ENCODE measurements around the gene TAF5L.
"Not testable (repeated sequence)": the region's sequence is repeated elsewhere in the genome, so short reads cannot be mapped to it uniquely, and the experiment has no call there.

The TAF5L gene

DNA sequence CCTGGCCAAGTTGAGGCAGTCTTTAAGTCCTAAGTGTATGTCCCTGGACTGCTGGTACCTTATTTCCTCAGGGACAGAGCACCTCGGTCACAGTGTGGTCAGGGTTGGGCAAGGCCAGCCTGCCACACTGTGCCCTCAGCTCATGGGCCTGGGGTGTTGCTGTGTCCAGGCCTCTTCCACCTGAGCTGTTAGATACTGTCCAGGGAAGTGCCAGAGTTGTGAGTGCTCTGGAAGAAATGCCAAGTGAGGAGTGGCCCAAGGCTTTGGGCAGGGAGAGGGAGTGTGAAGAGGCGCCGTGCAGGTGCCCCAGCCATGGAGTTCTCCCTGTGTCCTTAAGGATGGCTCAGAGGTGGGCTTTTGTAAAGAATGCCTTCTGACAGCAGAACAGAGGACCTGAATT lies 15.4 kb upstream of the TAF5L start:
- no peak for DNase-seq

DNA sequence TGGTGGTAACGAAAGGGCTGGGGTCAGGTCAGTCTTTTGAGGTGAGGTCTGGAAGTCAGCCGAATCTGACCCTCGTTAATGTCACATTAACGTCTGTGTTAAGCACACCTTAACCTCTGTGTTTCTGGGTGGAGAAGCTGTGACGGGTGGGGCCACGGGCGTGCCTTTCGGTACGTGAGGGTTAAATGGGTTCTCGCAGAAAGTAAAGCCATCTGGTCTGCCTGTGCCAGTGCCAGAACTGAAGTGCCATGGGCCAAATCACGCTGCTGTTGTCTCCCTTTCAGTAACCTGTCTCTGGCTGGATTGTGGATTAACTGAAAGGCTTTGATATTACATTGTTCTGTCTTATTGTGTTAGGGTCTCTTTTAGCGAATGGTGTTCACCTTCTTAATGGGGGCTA lies 14.5 kb upstream of the TAF5L start:
- no peak for DNase-seq

DNA sequence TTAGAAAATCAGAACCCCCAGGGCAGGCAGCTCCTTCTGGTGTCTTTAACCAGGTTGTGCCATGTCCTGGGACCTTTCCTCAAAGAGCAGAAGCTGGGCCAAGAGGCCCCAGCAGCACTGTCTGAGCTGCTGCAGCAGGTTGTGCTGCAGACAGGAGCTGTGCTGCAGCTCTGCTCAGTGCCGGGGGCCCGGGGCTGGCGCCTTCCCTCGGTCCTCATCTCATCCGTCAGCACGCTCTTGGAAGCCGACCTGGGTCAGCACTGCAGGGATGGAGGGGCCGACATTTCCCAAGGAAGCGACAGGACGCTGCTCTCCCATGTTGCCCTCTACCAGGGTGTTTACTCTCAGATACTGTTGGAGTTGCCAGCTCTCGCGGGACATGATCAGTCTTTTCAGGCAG lies 11.8 kb upstream of the TAF5L start:
- no peak for DNase-seq

DNA sequence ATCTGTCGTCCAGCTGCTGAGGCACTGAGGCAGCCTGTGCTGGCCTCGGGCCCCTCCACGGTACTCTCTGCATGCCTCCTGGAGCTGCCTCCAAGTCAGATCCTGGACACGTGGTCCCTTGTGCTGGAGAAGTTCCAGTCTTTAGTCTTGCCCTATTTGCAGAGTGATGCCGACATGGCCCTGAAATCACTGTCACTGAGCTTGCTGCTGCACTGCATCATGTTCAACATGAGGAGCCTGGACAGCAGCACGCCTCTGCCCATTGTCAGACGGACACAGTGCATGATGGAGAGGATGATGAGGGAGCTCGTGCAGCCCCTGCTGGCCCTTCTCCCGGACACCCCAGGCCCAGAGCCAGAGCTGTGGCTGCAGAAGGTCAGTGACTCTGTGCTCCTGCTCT lies 10.1 kb upstream of the TAF5L start:
- DNase-seq: no peak

DNA sequence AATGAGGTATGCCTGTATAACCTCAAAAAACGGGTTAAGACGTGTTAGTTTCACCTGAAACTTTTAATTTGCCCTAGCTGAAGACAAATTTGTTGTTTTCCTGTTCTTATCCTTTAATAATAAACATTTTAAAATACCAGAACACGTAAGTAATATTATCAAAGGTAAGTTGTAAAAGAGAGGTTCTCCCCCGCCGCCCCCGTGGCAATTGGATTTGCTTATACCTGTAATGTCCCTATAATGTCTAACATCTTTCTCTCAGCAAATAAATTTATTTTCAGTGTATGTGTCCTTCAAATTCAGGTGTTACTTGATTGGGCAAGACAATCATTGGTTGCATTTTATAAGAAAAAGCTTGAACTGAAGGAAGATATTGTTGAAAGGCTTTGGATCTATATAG lies 6.0 kb upstream of the TAF5L start:
- DNase-seq: no peak

DNA sequence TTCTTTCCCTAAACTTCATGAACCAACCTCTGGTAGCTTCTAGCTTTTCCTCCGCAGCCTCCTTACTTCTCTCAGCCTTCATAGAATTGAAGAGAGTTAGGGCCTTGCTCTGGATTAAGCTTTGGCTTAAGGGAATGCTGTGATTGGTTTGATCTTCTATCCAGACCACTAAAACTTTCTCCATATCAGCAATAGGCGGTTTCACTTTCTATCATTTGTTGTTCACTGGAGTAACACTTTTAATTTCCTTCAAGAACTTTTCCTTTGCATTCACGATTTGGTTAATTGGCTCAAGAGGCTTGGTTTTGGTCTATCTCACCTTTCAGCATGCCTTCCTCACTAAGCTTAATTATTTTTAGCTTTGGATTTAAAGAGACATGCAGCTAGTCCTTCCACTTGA lies 5.2 kb upstream of the TAF5L start:
- DNase-seq: no peak

DNA sequence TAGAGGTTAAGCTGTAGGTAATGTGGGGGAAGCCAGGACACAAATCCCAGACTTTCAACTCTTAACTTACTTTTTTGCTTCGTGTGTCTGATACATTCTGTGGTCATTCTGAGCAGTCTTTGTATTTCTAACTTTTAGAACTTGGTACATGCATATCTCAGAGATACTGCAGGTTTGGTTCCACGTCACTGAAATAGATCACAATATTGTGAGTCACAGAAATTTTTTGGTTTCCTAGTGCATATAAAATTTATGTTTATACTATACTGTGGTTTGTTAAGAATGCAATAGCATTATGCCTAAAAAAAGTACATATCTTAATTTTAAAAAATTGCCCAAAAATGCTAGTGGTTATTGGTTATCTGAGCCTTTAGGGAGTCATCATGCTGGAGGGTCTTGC lies 3.3 kb upstream of the TAF5L start:
- no peak for DNase-seq

DNA sequence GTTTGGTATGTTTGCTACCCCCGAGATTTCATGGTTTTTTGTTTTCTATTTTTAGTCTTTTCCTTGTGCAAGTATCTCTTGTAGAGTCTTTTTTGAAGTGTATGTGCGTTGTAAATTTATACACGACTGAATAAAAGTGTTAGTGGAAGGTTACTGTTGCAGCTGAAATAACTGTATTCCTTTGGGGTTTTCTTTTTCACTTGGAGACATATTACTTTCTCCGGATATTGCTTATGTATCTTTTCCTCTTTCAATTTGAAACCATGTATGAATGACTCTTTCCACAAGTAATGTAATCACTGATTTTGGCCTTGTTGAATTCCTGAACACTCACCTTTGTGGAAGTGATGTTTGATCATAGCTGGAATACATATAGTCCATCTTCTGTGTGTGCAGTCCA lies 1.1 kb upstream of the TAF5L start:
- DNase-seq: no peak

DNA sequence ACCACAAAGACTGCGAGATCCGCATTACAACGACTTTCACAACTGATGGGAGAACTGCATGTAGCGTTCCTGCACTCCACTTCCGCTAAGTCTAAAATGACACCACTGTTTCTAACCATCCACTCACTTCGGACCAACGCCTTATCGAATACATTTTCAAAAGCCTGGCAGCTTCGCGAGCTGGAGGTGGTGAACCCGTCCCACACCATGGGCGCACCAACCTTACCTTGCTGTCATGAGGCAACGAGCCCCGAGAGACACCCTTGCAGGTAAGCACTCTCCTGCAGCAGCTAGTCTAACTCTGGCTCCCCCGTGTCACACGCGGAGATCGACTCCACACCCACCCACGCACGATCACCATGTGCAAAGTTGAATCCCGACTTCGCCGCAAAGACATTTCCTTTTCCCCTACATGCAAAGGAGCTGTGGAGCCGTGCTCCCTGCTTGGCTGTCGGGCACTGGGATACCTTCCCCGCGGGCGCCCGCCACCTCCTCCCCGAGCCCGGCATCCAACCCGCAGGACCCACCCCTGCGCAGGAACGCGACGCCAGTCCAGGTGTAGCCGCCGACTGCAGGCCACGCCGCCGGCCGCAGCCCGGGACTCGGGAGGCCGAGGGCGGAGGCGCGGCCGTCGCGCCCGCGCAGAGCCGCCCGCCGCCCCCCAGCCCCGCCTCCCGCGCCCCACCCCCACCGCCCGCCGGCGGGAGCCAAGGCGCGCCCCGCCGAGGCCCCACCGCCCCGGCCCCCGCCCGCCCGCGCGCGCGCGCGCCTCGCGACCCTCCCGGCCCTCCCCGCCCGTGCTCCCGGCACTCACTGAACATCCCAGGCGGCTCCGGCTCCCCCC lies 629 bp downstream of the TAF5L start:
- no peak for DNase-seq

DNA sequence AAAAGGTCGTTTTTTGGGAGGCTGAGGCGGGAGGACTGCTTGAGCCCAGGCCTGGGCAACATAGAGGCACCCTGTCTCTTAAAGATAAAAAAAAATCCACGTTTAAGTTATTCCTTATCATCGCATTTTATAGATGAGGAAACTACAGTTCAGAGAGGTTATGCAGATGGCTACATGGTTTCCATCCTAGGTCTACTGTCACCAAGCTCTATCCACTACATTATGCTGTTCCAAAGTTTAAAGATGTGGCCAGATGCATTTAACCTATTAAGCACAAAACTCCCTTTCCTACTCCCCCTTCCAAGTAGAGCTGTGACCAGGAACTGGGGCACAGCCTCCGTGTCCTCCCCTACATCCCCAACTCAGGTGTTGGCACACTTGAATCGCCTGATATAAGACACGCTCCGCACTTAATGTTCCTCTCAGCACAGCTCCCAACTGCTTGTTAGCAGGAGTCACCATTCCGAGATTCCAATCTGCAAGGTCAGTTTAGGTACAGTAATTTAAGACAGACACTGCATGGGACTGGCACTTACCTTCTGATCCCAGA lies 1.3 kb downstream of the TAF5L start:
- DNase-seq: no peak

DNA sequence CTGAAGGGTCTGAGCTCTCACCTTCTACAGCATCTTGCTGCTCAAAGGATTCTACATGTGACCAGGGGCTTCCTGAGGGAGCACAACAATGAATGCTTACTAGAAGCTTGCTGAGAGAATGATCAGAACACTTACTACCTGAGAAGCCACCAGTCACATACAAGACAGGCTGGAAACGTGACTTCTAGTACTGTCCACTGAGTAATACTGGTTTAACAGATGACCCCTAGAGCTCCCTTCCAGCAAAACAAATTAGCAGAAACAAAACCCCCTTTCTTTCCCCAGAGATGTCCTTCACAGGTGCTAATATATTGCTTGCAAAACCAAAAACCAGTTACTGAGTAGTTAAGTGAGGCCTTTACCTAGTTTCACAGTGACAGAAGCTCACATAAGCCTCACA lies 2.1 kb downstream of the TAF5L start:
- no peak for DNase-seq

DNA sequence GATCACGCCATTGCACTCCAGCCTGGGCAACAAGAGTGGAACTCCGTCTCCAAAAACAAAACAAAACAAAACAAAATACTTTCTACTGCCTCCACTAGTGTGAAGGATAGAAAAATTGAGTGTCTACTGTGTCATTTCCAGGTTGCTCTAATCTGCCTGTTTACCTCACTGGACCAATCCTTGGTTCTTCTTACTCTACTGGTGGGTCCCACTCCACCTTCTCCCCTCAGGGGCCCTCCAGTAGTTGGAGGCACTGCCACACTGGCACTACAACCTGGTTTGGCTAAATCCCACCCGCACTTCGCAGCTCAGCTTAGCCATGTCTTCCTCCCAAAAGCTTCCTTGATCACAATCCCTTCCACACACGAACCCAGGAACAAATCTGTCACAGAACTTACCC lies 2.7 kb downstream of the TAF5L start:
- no peak for DNase-seq

DNA sequence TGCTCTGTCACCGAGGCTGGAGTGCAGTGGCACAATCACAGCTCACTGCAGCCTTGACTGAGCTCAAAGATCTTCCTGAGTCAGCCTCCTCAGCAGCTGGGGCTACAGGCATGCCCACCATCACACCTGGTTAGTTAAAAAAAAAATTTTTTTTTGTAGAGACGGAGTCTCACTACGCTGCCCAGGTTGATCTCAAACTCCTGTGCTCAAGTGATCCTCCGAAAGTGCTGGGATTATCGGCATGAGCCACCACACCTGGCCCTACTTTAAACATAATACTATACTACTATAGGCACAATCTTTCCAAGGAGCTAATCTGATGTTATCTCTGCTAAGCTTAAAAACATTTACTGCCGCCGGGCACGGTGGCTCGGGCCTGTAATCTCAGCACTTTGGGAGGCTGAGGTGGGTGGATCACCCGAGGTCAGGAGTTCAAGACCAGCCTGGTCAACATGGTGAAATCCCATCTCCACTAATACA lies 3.2 kb downstream of the TAF5L start:
- DNase-seq: not testable (repeated sequence)

DNA sequence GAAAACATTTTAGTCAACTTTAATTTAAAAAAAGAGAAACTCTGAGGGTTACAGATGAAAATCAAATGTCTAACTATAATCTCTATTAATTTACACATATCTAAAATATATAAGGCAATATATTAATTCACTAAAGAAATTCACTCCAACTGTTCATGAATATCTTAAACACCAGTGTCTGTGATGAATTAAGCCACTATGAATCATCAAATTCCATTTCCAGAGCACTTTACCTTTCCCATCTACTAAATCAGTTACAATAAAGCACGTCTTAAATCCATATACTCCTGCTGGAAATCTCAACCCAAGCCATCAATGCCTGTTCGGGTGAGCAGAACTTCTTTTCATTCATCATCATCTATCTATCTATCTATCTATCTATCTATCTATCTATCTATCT lies 4.3 kb downstream of the TAF5L start:
- no peak for DNase-seq

DNA sequence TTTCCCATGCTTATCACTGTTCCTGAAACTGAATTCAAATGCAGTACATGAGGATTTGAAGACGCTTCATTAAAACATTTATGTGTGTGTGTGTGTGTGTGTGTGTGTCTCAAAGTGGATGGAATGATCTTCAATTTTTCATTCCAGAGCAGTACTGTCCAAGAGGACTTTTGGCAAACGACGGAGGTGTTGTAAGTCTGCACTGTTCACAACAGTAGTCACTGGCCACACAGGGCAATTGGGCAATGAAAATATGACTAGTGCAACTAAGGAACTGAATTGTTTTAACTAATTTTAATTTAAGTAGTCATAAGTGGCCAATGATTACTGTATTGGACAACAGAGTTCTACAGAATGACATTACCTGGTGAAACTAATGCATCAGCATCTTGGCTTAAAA lies 5.0 kb downstream of the TAF5L start:
- DNase-seq: no peak

DNA sequence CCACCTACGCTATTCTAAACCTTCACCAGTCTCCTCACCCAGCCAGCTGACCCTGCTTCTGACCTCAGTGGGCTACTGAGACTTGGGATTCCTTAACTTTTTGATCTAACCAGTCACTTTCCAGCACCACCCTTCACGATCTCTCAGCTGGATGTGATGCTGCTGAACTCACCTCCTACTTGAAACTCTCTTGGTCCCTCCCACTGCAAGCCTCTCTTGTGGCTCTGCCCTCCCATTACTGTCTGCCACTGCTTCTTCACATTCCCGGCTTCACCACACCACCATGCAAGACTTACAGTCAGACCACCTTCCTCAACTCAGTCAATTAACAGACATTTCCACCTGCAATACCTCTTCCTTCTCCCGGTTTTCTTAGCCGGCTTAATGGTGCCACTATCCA lies 6.3 kb downstream of the TAF5L start:
- DNase-seq: no peak

DNA sequence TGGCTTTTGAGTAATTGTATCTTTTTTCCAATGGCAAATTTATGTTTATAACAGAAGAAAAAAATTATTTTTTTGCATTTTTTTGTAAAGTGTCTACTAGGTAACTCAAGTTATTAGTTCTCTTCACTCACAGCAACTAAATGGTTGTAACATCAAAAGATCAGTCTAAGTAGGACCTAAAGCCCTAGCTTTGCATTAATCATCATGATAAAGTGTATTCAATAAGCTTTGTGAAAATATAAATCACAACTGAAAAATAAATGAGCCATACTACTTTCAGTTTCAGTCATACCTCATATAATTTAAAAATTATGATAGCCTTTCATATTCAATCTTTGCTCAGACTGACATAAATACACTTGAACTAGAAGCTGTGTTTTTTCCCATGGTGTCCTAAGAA lies 6.9 kb downstream of the TAF5L start:
- no peak for DNase-seq

DNA sequence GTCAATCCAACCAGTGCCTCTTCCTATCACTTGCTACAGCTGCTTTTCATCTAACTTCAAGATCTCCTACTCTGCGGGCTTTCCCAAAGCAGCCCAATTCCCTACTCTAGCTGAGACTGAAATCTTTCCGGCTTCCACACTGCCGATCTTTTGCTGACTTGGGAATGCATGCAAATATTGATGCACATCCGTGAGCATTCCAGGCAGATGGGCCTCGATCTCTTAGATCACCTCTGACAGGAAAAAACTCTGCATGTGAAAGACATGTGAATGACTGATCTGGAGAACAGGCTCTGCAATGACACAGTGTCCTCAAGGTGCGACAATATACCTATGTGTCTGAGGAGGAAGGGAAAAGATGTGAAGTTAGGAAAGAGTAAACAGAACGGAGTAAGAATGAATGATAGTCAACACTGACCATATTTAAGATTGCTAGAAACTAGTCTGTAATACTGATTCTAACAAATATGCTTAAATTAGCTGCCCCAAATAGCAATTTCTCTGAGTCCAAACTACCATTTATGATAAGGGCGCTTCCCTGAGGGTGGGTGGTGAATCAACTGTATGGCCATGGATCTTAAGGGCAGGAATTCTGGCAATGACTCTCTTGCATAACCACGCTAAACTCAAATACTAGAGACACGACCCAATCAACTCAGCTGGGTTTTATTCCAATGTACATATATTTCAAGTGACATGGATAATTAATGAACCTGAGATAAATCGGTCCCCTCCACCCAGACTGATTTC lies 8.4 kb downstream of the TAF5L start:
- no peak for DNase-seq

DNA sequence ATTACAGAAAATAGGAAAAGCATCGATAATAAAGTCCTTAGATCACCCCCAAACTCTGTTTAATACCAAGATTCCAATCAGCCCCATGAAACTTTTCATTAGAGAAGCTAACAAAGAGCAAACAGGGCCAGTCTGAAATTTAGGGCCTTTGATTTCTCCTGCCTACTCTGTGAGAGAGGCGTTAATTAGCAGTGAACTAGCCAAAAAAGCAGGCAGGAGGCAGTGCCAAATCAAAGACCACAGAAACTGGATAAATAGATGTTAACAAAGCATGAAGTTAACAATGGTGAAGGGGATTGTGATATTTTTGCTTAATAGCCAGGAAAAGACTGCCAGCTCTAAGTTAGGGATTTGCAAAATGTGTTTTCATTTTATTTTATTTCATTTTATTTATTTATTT lies 11.2 kb downstream of the TAF5L start:
- no peak for DNase-seq

DNA sequence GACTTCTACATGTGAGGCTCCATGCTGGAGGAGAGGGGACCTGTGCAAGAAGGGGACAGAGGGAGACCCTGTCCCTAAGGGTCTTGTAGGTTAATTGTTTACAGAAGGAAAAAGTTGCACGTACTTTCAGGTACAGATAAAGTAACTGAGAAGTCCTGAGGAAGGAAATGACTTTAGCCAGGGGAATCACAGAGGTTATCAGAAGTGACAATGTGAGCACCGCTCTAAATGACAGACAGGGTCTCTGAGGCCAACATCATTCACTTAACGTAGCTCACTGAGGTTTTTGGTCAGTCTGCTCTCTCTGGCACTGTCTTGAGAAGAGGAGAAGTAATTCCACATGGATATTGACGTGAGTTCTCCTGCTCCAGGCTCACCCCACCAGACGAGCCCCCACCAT lies 12.0 kb downstream of the TAF5L start:
- no peak for DNase-seq

DNA sequence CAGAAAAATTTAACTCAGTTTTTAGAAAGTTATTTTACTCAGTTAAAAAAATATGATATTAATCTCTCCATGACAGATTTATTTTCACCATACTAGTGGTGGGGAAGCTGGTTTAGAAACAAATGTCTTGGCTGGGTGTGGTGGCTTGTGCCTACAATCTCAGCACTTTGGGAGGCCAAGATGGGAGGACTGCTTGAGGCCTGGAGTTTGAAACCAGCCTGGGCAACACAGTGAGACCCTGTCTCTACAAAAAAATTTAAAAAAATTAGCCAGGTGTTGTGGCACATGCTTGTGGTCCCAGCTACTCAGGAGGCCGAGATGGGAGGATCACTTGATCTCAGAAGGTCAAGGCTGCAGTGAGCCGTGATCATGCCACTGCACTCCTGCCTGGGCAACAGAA lies 17.3 kb downstream of the TAF5L start:
- no peak for DNase-seq

DNA sequence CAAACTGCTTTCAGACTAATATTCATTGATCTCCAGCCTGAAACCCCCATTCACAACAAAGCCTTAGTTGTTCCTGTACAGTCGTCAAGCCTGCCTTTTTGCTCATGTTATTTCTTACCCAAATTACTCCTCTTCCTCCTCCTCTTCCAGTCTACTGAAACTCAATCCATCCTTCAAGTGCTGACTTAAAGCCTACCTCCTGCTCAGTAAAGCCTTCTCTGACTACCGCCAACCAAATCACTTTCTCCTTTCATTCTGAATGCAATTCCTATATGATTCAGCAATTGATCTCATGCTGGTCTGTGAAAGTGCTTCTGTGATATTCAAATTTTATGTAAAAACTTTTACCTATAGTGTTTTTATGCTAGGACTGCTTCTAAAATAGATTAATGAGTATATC lies 18.6 kb downstream of the TAF5L start:
- no peak for DNase-seq

DNA sequence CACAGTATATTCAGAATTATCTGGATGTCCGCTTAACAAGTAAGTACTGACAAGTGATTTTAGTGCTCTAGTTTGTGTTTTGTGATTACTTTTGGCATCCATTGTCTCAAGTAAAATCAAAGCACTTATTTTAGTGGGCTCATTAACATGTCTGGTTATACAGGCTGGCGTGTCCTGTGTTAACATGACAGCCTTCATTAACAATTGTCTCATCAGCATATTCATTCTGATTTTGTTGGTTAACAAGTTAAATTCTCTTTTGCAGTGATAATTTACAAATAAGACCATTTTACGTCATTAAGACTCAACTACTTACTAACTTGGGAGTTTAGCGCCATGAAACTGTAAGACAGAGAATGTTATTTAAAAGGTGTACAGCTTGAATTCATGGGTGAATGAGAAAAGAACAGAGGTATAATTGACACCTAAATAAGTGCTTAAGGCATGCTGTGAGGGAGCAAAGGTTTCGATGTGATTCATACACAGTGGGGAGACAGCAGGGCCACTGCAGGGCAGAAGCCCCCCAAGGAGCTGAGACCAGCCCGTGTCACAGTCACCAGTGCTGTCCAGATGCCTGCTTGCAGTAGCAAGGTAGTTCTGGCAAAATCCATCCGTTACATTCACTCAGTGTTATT lies 22.4 kb downstream of the TAF5L start:
- no peak for DNase-seq

DNA sequence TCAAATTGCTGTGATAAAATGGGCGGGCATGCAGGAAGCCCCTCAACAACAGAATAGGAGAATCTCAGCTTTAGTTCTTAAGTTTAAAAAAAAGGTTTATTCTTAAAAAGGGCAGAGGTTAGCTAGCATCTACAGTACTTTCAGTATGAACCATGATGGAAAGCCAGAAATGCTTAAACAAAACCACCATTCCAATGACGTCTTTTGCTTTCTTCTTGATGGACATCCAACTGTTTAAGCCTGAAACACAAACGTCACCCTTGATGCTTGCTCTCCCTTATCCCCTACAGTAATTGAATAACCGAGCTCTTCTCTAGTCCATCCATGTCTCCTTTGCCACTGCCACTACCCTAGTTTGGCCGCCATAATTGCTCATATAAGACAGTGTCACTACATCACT lies 25.7 kb downstream of the TAF5L start:
- no peak for DNase-seq
